Liver (tissue), 9 donors: ENCODE data around the gene TRIM33. TPM values are rescaled to one million over a fixed set of nuclear protein-coding genes. Genes with fewer than 3 reads are reported as not detected.

ENCODE experiments used
- DNase-seq: peaks from one replicate; pipeline ENCODE4 v3.0.0-alpha.2; 2017; ENCODE audit warnings: low spot score
- H3K27ac ChIP-seq, 2 donors: one replicate each; pipeline ENCODE4 v1.7.0; 2013; ENCODE audit warnings: inconsistent platforms in 2 of 2, low read length in 2 of 2, control low read depth in 1 of 2, low read depth in 1 of 2, mild to moderate bottlenecking in 1 of 2
- H3K27me3 ChIP-seq, 4 donors: one replicate each; pipeline versions ENCODE4 v1.6.1 to v1.7.0; 2013; ENCODE audit warnings: low read length in 3 of 4, inconsistent platforms in 1 of 4, mild to moderate bottlenecking in 1 of 4, moderate library complexity in 1 of 4; ENCODE audit not compliant: control insufficient read depth in 4 of 4, insufficient read depth in 4 of 4
- H3K36me3 ChIP-seq, 4 donors: one replicate each; pipeline versions ENCODE4 v1.6.1 to v1.7.0; 2013; ENCODE audit warnings: low read length in 3 of 4, mild to moderate bottlenecking in 3 of 4, low read depth in 1 of 4, moderate library complexity in 1 of 4; ENCODE audit not compliant: control insufficient read depth in 4 of 4, insufficient read depth in 3 of 4
- H3K4me1 ChIP-seq, 4 donors: one replicate each; pipeline versions ENCODE4 v1.6.1 to v1.7.0; 2013; ENCODE audit warnings: low read length in 3 of 4, mild to moderate bottlenecking in 3 of 4, moderate library complexity in 1 of 4; ENCODE audit not compliant: control insufficient read depth in 4 of 4, insufficient read depth in 4 of 4
- H3K4me3 ChIP-seq, 3 donors: one replicate each; pipeline versions ENCODE4 v1.6.1 to v1.7.0; 2013; ENCODE audit warnings: low read length in 3 of 3, control low read depth in 1 of 3, low read depth in 1 of 3, mild to moderate bottlenecking in 1 of 3
- H3K9ac ChIP-seq, 2 donors: one replicate each; pipeline ENCODE4 v1.7.0; 2013; ENCODE audit warnings: low read length in 2 of 2, mild to moderate bottlenecking in 2 of 2, moderate library complexity in 2 of 2, control low read depth in 1 of 2, low read depth in 1 of 2
- H3K9me3 ChIP-seq, 4 donors: one replicate each; pipeline versions ENCODE4 v1.6.1 to v1.7.0; 2013; ENCODE audit warnings: low read length in 3 of 4; ENCODE audit not compliant: control insufficient read depth in 4 of 4
- ATF3 ChIP-seq: IDR thresholded peaks from 2 replicates; pipeline ENCODE4 v1.6.1; 2016; ENCODE audit warnings: antibody characterized with exemption
- CTCF ChIP-seq: fragments of 150-350 bp; IDR thresholded peaks from 2 replicates; pipeline ENCODE4 v1.5.1; 2017; ENCODE audit warnings: improper control_type of control experiment, low read depth, low read length; ENCODE audit not compliant: missing input control
- EGR1 ChIP-seq, 2 donors: IDR thresholded peaks; 2 replicates each; pipeline ENCODE4 v1.6.1; 2016 to 2018; ENCODE audit warnings: antibody characterized with exemption in 2 of 2, low read depth in 2 of 2
- FOXA1 ChIP-seq: IDR thresholded peaks from 2 replicates; pipeline ENCODE4 v1.6.1; 2016; ENCODE audit warnings: antibody characterized with exemption
- FOXA2 ChIP-seq: IDR thresholded peaks from 2 replicates; pipeline ENCODE4 v1.6.1; 2016; ENCODE audit warnings: antibody characterized with exemption
- HNF4A ChIP-seq, 2 donors: conservative IDR thresholded peaks; 2 replicates each; pipeline ENCODE4 v1.6.1; 2016; ENCODE audit warnings: antibody characterized with exemption in 2 of 2, mild to moderate bottlenecking in 2 of 2
- HNF4G ChIP-seq: IDR thresholded peaks from 2 replicates; pipeline ENCODE4 v1.6.1; 2016; ENCODE audit warnings: antibody characterized with exemption
- JUND ChIP-seq, 2 donors: IDR thresholded peaks; 2 replicates each; pipeline ENCODE4 v1.6.1; 2016; ENCODE audit warnings: antibody characterized with exemption in 2 of 2
- NR2F2 ChIP-seq: IDR thresholded peaks from 2 replicates; pipeline ENCODE4 v1.6.1; 2016; ENCODE audit warnings: antibody characterized with exemption
- REST ChIP-seq: IDR thresholded peaks from 2 replicates; pipeline ENCODE4 v1.6.1; 2016; ENCODE audit warnings: antibody characterized with exemption, mild to moderate bottlenecking
- RXRA ChIP-seq, 2 donors: IDR thresholded peaks; 2 replicates each; pipeline ENCODE4 v1.6.1; 2017 to 2018; ENCODE audit warnings: antibody characterized with exemption in 2 of 2, mild to moderate bottlenecking in 1 of 2
- YY1 ChIP-seq: IDR thresholded peaks from 2 replicates; pipeline ENCODE4 v1.6.1; 2016; ENCODE audit warnings: antibody characterized with exemption, mild to moderate bottlenecking
- ZBTB33 ChIP-seq: IDR thresholded peaks from 2 replicates; pipeline ENCODE4 v1.6.1; 2016; ENCODE audit warnings: antibody characterized with exemption
- WGBS: extraction: QIAGEN DNeasy Blood & Tissue Kit; methylation state at CpG from one replicate; pipeline ENCODE4 v1.1.7; 2013; 5-methylcytosine and 5-hydroxymethylcytosine counted together
- polyA plus RNA-seq, 2 donors: library from polyadenylated mRNA; stranded (reverse) in 1 of 2; unstranded in 1 of 2; fragments of 200-250 nt in 1 of 2; fragments of >200 nt in 1 of 2; fragmentation: Nextera tagmentation in 1 of 2; extraction: Ambion mirVana in 1 of 2; gene quantifications; one replicate each; pipeline versions ENCODE4 v1.2.1 to v1.2.3, GENCODE V29; 2013 to 2015
- total RNA-seq, 2 donors: library from RNA; depleted of rRNA; stranded (reverse); fragments of >200 nt; gene quantifications; one replicate each; pipeline ENCODE4 v1.2.3, GENCODE V29; 2014
- donor health status: healthy.
- donor health status: healthy.
- donor health status: healthy.
- donor health status: healthy.
- donor health status: healthy.

Gene TRIM33
- total and polyA plus RNA-seq, 4 donors, result 4.5 to 30.5 (median 16.6) TPM

GRCh38 chr1:114352797-114353196 is 158.2 kb downstream of the TRIM33 start:
- H3K27me3 ChIP-seq, result no peaks in the 10 kb centered on the region
- TF ChIP-seq RXRA (IDR thresholded peaks at IDR 0.05), result no peak
- no peaks in the 10 kb centered on the region for H3K36me3 ChIP-seq
- H3K4me1 ChIP-seq, result no peaks in the 10 kb centered on the region
- no peaks in the 10 kb centered on the region for H3K9me3 ChIP-seq
- H3K27ac ChIP-seq, result no peak overlapping the region
- no peak for DNase-seq
- H3K9ac ChIP-seq, result no peak overlapping the region
- no peak overlapping the region for H3K4me3 ChIP-seq
- 84% methylated on average over 6 of the region's 6 CpGs for WGBS

- H3K9me3 ChIP-seq, result no peaks in the 10 kb centered on the region
- H3K4me3 ChIP-seq, result no peak overlapping the region
- H3K27ac ChIP-seq, result no peak overlapping the region
- DNase-seq, result no peak
- H3K9ac ChIP-seq, result no peak overlapping the region
- H3K27me3 ChIP-seq, result no peaks in the 10 kb centered on the region
- peaks cover 0 to 10% (median 6%) of the 10 kb centered on the region in 4 donors for H3K4me1 ChIP-seq
- no peaks in the 10 kb centered on the region for H3K36me3 ChIP-seq
- WGBS, result 95% methylated on average over 10 of the region's 10 CpGs
- no peak for TF ChIP-seq ATF3
- TF ChIP-seq FOXA2, result no peak
- no peak for TF ChIP-seq JUND (IDR thresholded peaks at IDR 0.05)
- TF ChIP-seq REST, result no peak
- TF ChIP-seq HNF4G, result no peak
- TF ChIP-seq NR2F2, result no peak
- no peak for TF ChIP-seq ZBTB33
- TF ChIP-seq RXRA (IDR thresholded peaks at IDR 0.05), result no peak
These were observed 160.1 kb downstream of the TRIM33 start for GRCh38 chr1:114350731-114351445.

- H3K27me3 ChIP-seq, result no peaks in the 10 kb centered on the region
- H3K4me3 ChIP-seq, result no peak overlapping the region
- no peak for DNase-seq
- no peaks in the 10 kb centered on the region for H3K36me3 ChIP-seq
- 85% methylated on average over 14 of the region's 14 CpGs for WGBS
- peaks cover 0 to 13% (median 7%) of the 10 kb centered on the region in 4 donors for H3K4me1 ChIP-seq
- H3K27ac ChIP-seq, result no peak overlapping the region
- H3K9ac ChIP-seq, result no peak overlapping the region
- TF ChIP-seq EGR1 (IDR thresholded peaks at IDR 0.05; ENCODE audit: low read depth in 2 of 2) (no peak), NR2F2 (no peak), HNF4A (conservative IDR thresholded peaks at IDR 0.05) (no peak), REST (no peak), FOXA1 (no peak), RXRA (IDR thresholded peaks at IDR 0.05) (no peak), CTCF (no peak), YY1 (no peak)
- no peaks in the 10 kb centered on the region for H3K9me3 ChIP-seq
These were observed 161.0 kb downstream of the TRIM33 start for GRCh38 chr1:114349891-114350605.
